Activated gamma-delta T cell treated with anti-CD3 and anti-CD28 coated beads, Interleukin-2, amount 50 U/mL, for 16 hours (primary cell): Measurements from ENCODE around the gene IL11RA.
"Not testable (repeated sequence)": the region's sequence is repeated elsewhere in the genome, so short reads cannot be mapped to it uniquely, and the experiment has no call there.

Experiments
- DNase-seq: peaks from one replicate; pipeline ENCODE4 v3.0.0-alpha.2; 2020; ENCODE audit warnings: low read depth

The IL11RA gene

DNA sequence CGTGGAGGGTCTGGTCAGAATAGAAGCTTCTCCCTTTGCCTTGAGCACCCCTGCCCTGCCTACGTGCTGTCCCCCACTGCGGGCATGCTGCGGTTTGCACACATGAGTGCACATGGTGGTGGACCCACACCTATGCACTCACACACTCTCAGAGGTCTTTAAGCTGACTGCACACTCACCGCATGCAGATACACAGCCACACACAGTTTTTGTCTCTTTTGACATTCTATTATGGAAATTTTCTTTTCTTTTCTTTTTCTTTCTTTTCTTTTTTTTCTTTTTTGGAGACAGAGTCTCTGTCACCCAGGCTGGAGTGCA lies 22.5 kb upstream of the IL11RA start:
- DNase-seq: no peak

DNA sequence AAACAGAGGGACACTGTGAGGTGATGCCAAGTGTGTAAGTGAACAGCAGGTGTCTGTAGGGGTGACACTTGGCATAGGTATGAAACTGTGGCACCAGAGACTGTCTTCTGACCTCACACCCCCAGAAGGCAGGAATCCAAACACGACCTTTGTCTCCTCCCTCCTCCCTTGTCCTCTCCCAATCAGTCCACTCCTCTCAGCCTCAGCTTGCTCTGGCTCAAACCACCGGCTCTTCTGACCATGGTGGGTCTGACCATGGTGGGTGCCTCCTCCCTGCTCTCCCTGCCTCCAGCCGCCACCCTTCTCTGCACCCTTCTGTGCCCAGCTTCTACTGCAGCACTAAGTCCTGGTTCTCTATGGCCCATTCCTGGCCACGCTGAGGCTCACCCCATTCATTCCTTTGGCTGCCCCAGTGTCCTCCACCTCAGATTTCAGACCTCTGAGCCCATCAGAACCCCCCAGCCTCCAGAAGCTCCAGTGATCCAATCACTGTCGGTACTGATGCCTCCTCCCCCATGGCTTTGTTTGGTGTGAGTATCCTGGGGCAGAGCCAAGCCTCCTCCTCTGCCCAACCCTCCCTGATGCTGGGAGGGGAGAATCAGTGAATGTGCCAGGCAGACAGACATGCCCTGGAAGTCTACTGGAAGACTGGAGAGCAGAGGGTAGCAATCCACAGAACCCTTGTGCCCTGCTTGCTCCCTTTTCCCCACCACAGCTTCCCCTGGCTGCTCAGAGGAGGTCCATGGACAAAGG lies 21.4 kb upstream of the IL11RA start:
- DNase-seq: no peak

DNA sequence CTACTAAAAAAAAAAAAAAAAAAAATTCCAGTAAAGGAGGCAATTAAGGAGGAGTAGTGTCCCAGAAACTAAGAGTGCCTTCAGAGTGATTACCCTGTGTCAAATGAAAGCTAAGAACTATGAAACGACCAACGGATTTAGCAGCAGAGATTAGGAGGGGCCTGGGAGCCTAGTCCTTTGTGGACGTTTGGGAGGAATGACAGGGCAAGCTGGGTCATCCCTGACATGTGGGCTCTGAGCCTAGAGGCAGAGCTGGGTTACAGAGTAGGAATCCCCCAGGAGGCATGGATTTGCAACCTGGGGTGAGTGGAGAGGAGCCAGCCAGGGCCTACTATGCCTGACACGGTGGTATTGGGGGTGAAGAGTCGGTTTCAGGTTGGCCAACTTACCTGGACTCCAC lies 18.8 kb upstream of the IL11RA start:
- no peak for DNase-seq

DNA sequence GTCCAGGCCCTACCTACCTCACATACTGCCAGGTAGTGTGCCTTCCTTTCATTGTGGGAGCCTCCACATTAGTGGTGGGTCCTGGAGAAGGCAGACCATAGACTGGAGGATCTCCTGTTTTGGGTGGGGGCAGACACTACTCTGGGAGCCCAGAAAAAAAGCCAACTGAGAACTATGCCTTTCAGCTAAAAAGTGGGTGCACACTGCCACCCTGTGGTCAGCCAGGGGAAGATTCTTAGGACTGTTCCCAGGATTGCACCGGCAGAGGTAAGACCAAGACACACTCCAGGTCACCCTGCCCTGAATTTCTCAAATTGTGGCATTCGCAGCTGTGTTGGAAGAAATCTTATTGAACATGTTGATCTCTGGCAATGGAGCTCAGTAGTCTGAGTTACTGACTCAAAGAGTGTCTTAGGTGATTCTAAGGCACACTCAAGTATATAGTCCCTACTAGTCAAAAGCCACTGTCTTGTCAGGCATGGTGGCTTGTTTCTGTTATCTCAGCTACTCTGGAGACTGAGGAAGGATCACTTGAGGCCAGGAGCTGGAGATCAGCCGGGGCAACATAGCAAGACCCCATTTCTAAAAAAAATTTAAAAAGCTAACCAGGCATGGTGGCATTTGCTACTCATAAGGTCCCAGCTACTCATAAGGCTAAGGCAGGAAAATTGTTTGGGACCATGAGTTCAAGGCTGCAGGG lies 18.0 kb upstream of the IL11RA start:
- DNase-seq: peak; percentile 56

DNA sequence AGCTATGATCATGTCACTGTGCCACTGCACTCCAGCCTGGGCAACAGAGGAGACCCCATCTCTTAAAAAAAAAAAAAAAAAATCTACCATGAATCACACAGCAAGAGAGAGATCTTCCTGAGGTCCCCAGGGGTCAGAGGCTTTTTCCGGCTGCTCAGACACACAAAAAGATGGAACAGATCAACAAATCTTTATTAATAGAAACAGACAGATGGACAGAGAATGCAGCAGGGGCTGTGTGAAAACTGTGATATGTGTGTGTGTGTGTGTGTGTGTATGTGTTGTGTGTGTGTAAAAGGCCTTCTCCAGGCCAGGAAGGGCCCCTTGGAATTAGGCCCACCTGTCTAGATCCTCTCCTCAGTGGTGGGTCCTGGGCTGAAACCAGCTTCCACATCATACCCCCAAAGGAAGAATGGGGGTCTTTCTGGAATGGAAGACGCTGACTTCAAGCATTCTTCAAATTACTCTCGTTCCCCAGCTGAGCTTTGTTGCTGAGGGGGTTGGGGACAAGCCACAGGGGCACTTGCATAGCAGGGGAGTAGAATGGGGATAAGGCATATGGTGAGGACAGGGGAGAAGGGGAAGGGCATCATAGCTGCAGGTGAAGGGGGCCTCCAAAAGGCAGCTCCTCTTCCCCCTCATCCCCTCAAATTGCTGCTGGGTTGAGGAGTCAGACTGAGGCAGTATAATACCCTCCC lies 17.3 kb upstream of the IL11RA start:
- DNase-seq: no peak

- no peak for DNase-seq
Observed at GRCh38 chr9:34635556-34635955, 16.4 kb upstream of the IL11RA start.

GRCh38 chr9:34636791-34637355 lies 15.1 kb upstream of the IL11RA start:
- no peak for DNase-seq

GRCh38 chr9:34637356-34638137 lies 14.4 kb upstream of the IL11RA start, which contains the start of gene SIGMAR1:
Gene SIGMAR1, minus strand, starts transcription at chr9:34637787. Its CDS starts 90 bp downstream, at chr9:34637697.
- peak; percentile 87 for DNase-seq

DNA sequence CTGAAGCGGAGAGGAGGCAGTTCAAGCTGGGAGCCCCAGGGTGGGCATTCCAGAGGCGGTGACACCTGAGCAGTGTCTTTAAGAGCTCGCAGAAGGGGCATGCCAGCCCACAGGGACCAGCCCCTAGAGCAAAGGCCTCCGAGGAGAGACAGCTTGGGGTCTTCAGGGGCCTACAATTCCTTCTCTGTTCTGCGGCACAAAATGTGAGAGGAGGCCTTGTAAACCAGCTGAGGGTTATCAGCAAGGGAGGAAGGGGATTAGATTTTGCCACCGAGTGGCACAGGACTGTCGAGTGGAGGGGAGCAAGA lies 13.9 kb upstream of the IL11RA start:
- DNase-seq: no peak

GRCh38 chr9:34639322-34639721 lies 12.7 kb upstream of the IL11RA start:
- DNase-seq: not testable (repeated sequence)

GRCh38 chr9:34642679-34643078 lies 9.3 kb upstream of the IL11RA start:
- no peak for DNase-seq

DNA sequence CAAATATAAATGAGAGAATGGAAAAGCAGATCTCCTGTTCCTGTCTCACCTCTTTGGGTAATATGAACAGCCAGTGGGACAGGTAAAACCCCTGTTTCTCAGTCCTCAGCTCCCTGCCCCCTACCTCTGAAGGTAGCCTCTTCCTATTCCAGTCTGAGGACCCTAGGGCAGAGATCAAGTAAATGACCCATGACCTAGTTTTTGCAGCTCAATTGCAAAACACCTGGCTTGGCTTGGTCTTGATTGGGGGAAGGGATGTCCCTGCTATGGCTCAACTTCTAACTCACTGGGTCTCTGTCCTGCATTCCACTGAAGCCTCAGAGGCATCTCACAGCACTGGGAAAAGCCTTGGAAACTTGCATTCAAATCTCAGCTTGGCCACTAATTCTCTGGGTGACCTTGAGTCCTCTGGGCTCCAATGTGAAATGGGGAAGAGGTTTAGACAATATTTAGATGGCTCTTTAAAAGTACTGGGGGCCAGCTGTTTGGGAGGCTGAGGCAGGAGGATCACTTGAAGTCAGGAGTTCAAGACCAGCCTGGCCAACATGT lies 7.1 kb upstream of the IL11RA start:
- no peak for DNase-seq

DNA sequence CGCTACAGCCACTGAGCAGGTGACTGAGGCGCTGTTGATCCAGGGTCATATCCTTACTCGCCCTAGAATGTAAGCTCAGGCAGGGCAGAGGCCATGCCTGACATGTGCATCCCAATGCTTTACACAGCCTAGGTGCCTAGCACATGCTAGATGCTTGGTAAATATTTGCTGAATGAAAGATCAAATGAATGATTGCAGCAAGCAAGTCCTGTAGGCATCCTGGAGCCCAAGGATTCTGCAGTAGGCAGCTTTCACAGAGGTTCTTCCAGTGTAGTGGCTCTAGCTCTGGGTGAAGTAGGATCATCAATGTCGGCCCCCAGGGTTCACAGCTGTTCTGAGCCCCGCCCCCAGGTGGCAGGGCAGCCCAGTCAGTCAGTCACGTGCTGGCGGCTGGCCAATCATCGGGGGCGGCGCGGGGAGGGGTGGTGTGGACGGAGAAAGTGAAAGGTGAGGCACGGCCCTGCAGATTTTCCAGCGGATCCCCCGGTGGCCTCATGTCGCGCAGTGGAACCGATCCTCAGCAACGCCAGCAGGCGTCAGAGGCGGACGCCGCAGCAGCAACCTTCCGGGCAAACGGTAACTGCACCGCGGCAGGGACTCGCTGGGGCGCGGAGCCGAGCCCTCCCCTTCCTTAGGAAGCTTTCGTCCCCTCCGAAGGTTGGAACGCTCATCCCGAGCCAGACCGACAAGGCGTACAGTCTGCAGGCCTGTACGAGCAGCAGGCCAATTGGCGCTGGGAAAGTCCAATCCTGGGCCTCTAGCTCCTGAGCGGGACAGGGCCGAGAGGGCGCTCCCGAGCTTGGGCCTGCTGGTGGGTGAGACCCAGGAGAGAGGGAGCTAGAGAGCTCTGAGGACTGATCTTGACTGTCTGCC lies 5.5 kb upstream of the IL11RA start, which contains the start of gene GALT:
GALT (plus strand) TSS at position 465 of the 873 bp plus-strand sequence; CDS start at position 495, 30 bp downstream.
- DNase-seq: peak; percentile 97

DNA sequence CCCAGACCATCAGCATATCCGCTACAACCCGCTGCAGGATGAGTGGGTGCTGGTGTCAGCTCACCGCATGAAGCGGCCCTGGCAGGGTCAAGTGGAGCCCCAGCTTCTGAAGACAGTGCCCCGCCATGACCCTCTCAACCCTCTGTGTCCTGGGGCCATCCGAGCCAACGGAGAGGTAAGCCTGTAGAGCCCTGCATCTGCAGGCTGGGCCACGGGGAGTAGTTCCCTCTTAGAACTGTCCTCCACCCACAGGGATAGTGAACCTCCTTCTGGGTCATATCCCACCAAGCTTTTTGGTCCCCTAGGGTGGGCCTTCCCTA lies 4.9 kb upstream of the IL11RA start:
- no peak for DNase-seq

DNA sequence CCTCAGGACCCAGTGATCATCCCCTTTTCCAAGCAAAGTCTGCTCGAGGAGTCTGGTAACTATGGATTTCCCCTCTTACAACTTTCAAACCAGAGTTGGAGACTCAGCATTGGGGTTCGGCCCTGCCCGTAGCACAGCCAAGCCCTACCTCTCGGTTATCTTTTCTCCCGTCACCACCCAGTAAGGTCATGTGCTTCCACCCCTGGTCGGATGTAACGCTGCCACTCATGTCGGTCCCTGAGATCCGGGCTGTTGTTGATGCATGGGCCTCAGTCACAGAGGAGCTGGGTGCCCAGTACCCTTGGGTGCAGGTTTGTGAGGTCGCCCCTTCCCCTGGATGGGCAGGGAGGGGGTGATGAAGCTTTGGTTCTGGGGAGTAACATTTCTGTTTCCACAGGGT lies 4.3 kb upstream of the IL11RA start:
- no peak for DNase-seq

DNA sequence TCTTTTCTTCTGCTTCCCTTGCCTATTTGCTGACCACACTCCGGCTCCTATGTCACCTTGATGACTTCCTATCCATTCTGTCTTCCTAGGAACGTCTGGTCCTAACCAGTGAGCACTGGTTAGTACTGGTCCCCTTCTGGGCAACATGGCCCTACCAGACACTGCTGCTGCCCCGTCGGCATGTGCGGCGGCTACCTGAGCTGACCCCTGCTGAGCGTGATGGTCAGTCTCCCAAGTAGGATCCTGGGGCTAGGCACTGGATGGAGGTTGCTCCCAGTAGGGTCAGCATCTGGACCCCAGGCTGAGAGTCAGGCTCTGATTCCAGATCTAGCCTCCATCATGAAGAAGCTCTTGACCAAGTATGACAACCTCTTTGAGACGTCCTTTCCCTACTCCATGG lies 3.3 kb upstream of the IL11RA start:
- no peak for DNase-seq

- DNase-seq: no peak
Observed at GRCh38 chr9:34650816-34651215, 1.2 kb upstream of the IL11RA start.

GRCh38 chr9:34651321-34651720 lies 664 bp upstream of the IL11RA start:
- no peak for DNase-seq

DNA sequence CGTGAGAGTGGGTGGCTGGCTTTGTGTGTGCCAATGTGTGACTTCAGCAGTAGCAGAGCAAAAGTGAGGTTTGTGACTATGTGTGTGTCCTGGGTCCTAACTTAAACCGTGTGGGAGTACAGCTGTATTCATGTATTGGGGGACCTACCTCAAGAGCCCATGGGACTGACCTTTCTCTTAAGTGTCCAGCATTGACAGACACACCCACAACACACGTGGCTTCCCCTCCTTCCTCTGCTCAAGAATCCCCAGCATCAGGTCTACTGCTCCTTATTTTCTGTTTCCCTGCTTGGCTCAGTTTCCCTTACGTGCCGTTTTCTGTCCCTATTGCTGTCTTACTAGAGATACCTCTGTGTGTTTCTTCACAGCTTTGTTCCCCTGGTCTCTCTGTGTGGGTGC lies 616 bp downstream of the IL11RA start:
- no peak for DNase-seq

- DNase-seq: no peak
Observed at GRCh38 chr9:34653151-34654072, 1.4 kb downstream of the IL11RA start.
